NCI-H1417 treated with DMSO at 0.1 percent for 48 hours (cell line): ENCODE data around the gene COQ7.

Experiments
- DNase-seq: peaks from one replicate; lab custom pipeline; 2025; lab: John Stamatoyannopoulos, UW

The COQ7 gene

GRCh38 chr16:19067349-19068236 lies at the start of gene COQ7:
TSS of gene COQ7 (plus strand) at chr16:19067614. CDS start at chr16:19067665, 51 bp downstream.
- peak; percentile 98 for DNase-seq

- no peak for DNase-seq
Observed at GRCh38 chr16:19020689-19021088, 46.7 kb upstream of the COQ7 start.

- DNase-seq, result no peak
Observed at GRCh38 chr16:19021747-19022146, 45.7 kb upstream of the COQ7 start.

- no peak for DNase-seq
Observed at GRCh38 chr16:19027416-19027815, 40.0 kb upstream of the COQ7 start.

GRCh38 chr16:19029980-19030379 lies 37.4 kb upstream of the COQ7 start:
- no peak for DNase-seq

- no peak for DNase-seq
Observed at GRCh38 chr16:19031738-19032137, 35.7 kb upstream of the COQ7 start.

GRCh38 chr16:19033761-19034160 lies 33.7 kb upstream of the COQ7 start:
- no peak for DNase-seq

GRCh38 chr16:19040400-19040799 lies 27.0 kb upstream of the COQ7 start:
- no peak for DNase-seq

GRCh38 chr16:19044769-19045168 lies 22.6 kb upstream of the COQ7 start:
- DNase-seq, result no peak

GRCh38 chr16:19046062-19046461 lies 21.4 kb upstream of the COQ7 start:
- no peak for DNase-seq

GRCh38 chr16:19062706-19063105 lies 4.7 kb upstream of the COQ7 start:
- no peak for DNase-seq

- no peak for DNase-seq
Observed at GRCh38 chr16:19066988-19067348, 446 bp upstream of the COQ7 start.

- no peak for DNase-seq
Observed at GRCh38 chr16:19068237-19068815, 912 bp downstream of the COQ7 start.

GRCh38 chr16:19071811-19072777 lies 4.7 kb downstream of the COQ7 start:
- DNase-seq, result no peak

GRCh38 chr16:19073344-19073743 lies 5.9 kb downstream of the COQ7 start:
- no peak for DNase-seq

- DNase-seq, result no peak
Observed at GRCh38 chr16:19073863-19074262, 6.4 kb downstream of the COQ7 start.

- DNase-seq, result no peak
Observed at GRCh38 chr16:19075511-19075910, 8.1 kb downstream of the COQ7 start.

- DNase-seq, result no peak
Observed at GRCh38 chr16:19077879-19078278, 10.5 kb downstream of the COQ7 start.

GRCh38 chr16:19083670-19084069 lies 16.3 kb downstream of the COQ7 start:
- no peak for DNase-seq

- DNase-seq, result no peak
Observed at GRCh38 chr16:19084139-19084538, 16.7 kb downstream of the COQ7 start.

GRCh38 chr16:19084879-19085278 lies 17.5 kb downstream of the COQ7 start:
- no peak for DNase-seq

GRCh38 chr16:19085679-19086200 lies 18.3 kb downstream of the COQ7 start:
- DNase-seq, result no peak
